Measurements from ENCODE around the gene FRMPD3.
"Not testable (repeated sequence)": the region's sequence is repeated elsewhere in the genome, so short reads cannot be mapped to it uniquely, and the experiment has no call there.

FRMPD3 gene

DNA sequence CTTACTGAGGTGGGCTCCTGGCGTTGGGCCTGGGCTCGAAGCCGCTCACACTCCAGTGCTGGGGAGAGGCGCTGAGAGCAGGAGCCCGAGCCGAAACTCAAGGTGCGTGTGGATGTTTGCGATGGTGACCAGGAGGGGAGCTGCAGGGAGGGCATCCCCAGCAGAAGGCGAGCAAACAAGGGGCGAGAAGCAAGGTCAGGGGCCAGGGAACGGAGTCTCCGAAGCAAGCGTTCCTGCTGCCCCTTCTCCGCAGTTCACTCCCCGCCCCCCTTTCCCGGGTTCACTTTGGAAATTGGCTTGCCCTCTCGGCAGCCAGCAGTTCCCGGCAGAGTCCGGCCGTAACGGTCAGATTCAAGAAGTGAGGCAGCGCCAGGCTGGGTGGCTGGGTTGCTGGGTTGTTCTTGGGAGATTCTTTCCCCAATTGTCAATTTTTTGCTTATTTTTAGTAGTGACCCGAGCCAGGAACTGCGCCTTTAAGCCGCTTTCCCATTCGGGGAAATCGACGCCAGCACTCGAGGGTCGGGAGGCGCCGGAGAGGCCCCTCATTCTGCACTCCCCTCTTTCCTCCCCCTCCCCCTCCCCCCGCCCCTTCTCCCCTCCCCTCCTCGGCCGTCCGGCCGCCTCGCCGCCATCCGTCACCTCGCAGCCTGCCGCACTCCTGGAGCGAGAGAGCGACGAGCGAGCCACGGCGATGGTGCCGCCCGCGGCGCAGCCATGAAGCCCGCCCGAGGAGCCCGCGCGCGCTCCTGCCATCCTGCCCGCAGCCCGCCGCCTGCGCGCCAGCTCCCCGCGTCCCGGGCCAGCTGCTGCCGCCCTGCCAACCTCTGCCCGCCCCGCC, at the start of gene FRMPD3:
FRMPD3 (plus strand) TSS at position 655 of the 838 bp plus-strand sequence. CDS start 76,937 bp downstream, outside the sequence.
- DNase-seq (ENCODE audit: low read depth in 2 of 2): no peak

DNA sequence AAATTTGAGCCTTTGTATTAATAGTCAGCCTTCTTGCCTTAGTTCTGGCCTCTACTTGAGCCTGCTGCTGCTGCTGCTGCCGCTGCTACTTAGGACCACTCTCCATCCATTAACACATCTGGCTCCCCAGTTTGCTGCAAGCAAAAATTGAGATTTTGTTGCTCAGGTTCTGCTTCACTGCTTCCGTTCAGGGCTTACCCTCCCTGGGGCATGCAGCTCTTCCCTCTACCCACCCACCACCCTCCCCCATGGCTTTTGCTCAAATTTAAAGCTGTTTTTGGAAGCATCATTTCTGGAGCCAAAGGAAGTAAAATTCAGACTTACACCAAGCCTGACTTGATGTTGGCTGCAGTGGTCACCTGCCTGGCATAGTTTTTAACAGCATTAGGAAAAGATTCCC, 28.9 kb upstream of the FRMPD3 start:
- DNase-seq (ENCODE audit: low read depth in 2 of 2): no peak

DNA sequence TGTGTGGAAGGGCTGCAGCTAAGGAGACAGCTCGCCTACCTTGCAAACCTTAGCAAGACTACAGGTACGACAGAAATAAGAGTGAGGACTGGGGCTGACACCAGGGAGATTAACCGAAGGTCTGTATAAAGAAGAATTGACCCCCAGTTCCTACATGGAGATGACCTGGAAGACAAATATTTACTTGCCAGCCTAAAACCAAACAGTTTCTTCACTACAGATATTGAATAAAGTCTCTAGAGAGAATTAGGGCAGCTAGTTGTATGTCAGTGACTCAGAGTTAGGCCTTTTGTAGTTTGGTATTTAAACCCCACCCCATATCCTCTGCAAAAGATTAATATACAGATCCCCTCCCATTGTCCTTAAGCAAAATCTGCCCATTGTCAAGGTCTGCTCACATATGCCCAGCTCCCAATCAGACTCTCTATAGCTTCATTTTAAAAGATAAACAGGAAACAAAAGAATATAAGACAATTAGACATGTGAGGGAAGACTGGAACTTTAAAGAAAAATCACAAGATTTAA, 28.1 kb upstream of the FRMPD3 start:
- DNase-seq (ENCODE audit: low read depth in 2 of 2): no peak

DNA sequence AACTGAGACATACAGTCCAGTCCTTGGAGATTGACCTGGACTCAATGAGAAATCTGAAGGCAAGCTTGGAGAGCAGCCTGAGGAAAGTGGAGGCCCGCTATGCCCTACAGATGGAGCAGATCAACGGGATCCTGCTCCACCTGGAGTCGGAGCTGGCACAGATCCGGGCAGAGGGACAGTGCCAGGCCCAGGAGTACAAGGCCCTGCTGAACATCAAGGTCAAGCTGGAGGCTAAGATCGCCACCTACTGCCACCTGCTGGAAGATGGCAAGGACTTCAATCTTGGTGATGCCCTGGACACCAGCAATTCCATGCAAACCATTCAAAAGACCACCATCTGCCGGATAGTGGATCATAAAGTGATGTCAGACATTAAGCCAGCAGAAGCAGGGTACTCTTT, 20.4 kb upstream of the FRMPD3 start:
- peak in 1 of 2 donors; percentile 25 for DNase-seq (ENCODE audit: low read depth in 2 of 2)

DNA sequence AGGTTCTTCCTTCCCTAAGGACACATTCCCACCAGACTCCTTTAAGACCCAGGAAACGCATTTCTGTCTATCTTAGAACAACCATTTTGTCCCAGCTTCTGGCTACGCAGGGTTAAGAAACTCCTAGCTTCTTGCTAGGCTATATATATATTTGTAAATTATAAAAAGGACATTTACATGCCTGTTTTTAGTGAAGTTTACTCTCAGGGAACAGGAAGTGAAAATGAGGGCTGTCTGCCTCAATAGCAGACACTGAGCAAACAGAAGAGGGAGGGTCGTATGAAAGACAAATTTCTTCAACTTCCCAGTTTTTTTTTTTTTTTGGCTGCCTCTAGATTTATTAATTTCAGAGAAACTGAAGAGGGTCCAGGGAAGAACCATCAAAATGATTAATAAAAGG, 9.3 kb upstream of the FRMPD3 start:
- DNase-seq (ENCODE audit: low read depth in 2 of 2): no peak

DNA sequence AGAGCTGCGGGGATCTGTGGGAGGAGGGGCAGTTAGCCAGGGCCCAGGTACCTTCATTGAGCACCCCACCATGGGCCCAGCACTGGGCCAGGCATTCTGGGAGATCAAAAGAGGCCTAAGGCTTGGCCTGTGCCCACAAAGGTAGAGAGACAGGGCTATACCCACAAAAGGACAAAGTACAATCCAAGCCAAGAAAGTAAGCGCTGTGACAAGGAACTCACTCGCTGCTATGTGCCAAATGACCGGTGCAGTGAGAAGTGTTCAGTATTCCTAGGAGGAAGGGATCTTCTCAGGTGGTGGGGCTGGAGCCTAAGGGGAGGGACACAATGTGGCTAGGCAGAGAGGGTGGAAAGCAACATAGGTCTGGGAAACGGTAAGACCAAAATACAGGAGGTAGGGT, 8.8 kb upstream of the FRMPD3 start:
- no peak for DNase-seq (ENCODE audit: low read depth in 2 of 2)

DNA sequence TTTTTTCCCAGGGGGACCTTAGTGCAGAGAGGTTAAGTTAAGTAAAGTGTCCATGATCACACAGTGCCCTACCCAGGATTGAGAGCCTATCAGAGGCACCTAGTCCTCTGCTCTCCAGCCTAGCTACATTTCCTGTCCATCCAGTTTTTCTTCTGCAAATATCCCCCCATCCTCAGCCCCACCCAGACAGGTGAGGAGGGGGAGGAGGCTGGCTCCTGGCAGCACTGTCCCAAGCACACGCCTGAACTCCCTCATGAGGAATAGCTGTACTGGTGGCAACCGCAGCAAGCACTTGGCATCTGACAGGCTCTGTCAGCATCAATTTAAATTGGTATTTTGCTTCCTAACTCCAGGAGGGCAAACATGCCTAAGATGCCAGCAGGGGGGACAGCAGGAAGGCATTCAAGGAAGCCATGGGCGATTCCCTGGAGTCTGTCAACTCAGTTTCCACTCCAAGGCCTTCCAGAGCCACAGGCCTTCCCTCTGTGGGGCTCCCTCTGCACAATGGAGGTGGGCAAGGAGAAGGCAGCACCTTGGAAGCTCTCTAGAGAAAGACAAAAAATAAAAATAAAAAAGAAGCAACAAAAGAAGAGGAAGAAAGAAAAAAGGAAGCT, 6.4 kb upstream of the FRMPD3 start:
- no peak for DNase-seq (ENCODE audit: low read depth in 2 of 2)

DNA sequence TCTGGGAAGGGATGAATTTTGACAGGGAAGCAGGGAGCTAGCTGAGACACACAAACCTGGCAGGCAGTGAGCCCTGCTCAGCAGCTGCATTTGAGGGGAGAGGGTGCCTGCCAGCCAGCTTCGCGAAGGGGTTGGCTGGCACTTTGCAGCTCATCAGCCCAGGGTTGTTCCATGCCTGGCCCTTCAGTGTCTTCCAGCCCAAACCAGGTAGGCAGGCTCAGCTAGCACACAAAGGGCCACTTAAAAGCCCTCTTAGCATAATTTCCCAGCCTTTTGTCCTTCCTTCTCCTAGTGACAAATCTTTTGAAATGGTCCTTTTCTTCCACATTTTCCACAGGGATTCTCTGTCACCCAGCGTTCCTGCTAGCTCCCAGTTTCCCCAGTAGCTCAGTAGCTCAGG, 4.3 kb upstream of the FRMPD3 start:
- DNase-seq (ENCODE audit: low read depth in 2 of 2): no peak

DNA sequence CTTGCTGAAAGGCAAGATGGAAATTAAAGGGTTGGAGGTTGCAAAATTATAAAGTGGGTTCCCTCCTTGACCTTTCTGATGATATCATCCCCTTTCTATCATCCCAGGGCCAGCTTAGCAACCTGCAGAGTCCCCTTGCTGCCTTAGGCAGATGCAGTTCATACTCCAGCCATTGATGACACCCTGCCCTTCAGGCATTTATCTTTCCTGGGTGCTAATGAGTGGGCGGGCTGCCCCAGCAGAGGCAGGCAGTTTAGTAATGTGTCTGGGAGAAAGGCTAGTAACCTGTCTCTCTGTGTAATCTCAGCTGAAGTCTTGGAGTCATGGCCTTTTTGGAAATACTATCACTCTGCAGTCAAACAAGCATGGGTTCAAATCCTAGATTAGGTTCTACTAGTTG, 3.8 kb upstream of the FRMPD3 start:
- DNase-seq (ENCODE audit: low read depth in 2 of 2): no peak

DNA sequence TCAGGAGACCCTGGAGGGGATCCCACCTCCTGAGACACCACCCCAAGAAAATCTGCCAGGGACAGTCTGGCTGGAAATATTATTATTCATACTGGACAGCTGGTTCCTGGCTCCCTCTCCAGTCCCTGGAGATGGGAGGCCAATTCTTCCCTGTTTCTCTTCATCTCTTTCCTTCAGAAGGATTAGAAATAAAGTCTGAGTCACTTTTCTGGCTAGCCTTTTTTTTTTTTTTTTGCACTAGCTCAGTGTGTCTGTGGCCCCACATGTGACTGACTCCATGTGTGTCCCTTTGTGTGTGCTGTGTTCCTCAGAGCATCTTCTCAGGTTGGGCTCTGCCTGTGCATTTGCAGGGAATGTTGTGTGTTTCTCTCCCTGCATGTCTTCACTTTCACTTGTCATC, 1.8 kb upstream of the FRMPD3 start:
- no peak for DNase-seq (ENCODE audit: low read depth in 2 of 2)

DNA sequence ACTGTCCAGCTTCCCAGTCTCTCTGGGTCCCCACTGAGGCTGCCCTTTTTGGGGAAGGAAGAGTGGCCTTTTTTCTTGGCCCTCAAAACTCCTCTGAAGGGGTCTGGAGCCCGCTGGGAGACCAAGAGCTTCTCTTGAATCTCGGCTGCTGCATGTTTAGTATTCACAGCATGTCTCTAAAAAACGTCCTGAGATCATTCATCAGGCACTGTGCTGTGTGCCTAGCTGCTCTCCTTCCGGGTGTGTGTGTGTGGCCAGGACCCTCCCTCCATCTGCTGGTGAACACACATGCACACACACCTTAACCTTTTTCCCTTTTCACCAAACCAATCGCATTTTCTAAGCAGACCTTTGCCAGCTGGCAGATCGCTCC, 841 bp upstream of the FRMPD3 start:
- no peak for DNase-seq (ENCODE audit: low read depth in 2 of 2)

DNA sequence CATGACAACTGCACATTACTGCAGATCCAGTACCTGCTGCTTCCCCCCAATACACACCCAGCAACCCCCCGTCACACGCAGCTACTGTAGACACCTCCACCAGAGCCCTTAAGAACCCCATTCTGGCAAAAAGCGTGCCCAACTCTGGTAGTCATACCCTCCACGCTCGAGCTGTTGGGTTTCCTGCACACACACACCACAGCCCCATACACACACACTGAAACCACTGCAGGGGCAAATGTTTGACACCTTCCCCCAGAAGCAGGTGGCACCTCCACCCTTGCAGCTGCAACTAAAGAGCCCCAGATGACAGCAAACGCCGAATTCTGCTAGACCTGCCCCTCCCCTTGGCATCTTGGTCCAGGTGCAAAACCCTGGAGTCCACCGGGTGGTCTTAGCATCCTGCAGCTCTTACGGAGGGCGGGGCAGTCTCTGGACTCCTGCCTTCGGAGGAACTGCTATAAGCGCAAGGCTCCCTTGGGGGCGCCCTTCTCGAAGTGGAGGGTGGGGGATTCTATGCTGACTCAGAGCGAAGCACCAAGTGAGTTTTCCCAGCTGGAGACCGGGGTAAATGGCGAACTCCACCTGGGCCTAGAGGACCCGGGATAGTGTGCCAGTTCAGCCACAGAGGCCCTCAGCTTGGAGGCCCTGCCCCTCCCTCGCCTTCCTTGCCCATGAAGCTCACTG, 1.5 kb downstream of the FRMPD3 start:
- DNase-seq (ENCODE audit: low read depth in 2 of 2): no peak

DNA sequence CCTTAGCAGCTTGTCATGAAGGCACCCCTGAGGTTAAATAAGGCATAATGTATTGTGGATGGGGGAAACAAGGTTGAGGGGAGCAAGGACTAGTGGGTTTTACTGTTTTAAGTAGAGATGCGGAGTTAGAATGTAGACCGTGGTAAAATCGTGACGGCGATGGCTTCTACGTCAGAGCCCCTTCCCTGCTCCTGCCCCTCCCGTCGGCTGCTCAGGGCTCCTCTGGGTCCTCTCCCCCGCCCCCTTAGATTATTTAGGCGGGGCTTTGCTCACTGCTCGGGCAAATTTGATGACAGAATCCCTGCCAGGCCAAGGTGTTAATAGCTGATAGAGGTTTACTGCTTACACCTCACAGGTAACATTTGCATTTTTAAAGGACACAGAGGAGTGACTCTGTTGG, 2.3 kb downstream of the FRMPD3 start:
- DNase-seq (ENCODE audit: low read depth in 2 of 2): no peak

DNA sequence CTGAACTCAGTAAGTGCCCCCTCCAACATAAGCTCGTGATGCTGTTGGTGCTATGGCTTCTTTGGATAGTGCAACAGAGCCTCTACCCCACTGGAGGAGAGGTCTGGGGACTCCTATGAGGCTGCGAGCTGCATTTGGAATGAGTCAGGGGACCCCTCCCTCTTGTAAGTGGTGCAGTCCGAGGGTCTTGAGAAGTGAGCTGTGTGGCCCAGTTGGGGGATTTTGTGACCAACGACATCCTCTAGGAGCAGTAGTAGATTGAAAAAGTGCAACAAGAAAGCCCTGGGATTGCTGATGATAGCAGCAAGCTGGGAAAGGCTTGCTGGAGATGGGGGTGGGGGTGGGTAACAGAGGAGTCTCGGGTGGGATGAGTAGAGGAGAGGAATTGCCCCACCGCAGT, 3.1 kb downstream of the FRMPD3 start:
- no peak for DNase-seq (ENCODE audit: low read depth in 2 of 2)

DNA sequence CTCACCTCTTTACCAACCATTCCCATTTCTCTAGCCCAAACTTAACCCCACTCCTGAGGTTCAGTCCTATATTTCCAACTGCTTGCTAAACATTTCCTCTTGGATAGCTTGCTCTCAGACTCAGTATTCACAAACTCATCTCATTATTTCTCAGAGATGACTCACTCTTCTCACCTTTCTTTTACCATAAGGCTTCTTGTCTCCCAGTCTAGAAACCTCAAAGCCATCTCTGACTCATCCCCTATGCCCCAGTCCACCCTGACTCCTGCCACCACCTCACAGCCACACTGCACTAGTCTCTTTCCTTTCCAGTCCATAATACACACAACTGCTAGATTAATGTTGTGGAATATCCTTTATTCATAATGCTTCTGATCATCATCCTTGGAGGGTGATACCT, 4.8 kb downstream of the FRMPD3 start:
- DNase-seq (ENCODE audit: low read depth in 2 of 2): peak; percentile 14 to 36

DNA sequence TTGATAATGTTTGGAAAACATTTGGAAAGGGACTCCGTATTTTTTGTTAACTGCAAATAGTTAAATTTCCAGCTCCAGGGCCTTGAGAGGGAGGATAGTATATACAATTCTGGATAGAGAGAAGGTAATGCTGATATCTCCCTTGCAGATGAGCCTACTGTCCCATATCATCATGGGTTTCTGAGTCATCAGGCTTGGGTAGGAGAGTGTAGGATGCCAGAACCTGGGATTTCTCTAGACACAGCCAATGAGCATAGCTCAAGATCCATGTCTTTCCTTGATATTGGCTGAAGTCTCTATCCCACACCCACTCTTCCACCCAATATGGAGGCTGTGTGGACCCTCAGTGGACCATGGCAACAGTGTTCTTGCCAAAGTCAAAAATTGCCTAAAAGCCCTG, 7.8 kb downstream of the FRMPD3 start:
- no peak for DNase-seq (ENCODE audit: low read depth in 2 of 2)

DNA sequence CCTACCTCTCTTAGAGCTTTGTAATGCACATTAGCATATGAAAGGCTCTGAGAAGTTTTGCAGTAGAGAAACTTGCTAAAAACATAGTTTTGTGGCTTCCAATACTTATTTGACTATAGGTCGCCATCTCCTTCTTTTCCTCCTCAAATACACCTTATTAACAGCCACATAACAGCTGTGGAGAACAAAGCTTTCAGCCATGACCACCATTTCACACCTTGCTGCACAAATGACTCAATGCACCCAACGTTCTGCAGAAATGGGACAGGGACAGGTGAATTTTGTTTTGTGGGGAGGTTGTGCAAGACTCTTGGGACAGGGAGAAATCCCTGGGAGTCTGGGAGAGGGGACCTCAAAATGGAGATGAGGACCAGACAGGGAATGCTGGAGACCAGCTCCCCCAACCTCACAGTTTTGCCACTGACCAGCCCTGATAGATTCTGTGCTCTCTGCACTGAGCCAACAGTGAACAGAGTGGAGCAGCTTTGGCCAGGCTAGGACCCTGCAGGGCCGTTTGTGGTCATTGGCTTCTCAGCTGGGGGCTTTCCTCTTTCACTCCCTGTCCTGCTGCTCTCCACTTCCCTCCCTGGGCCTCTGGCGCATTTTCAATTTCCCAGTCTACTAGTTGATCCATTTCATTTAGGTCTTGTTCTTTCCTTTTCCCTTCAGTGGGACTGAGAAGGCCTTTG, 16.6 kb downstream of the FRMPD3 start:
- DNase-seq (ENCODE audit: low read depth in 2 of 2): no peak

DNA sequence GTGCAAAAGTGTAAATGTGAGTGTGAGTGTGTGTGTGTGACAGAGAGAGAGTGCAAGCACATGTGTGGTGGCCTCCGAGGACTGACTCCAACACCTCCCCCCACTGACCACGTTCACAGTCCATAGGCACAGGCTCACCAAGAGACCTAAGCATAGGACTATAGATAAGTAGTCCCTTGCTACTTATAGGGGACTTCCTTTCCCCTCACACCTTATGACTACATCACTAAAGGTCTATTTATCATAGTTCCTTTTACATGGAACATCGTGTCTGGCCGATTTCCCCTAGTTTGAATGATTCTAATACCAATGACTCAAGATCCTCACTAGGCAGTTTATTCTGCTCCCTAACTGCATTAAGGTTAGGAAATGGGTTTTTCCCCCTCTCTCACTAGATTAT, 17.8 kb downstream of the FRMPD3 start:
- DNase-seq (ENCODE audit: low read depth in 2 of 2): no peak

DNA sequence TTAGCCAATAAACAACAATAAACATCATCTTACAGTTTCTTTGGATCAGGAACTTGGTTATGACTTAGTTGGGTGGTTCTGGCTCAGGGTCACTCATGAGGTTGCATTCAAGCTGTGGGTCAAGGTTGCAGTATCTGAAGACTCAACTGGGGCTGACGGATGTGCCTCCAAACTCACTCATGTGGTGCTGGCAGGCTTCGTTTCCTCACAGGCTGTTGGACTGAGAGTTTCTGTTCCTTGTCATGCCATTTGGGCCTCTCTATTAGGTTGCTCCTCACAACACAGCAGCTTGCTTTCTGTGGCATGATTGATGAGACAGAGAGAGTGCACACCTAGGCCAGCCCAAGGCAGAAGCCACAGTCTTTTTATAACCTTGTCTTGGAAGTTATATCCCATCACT, 20.7 kb downstream of the FRMPD3 start:
- no peak for DNase-seq (ENCODE audit: low read depth in 2 of 2)

DNA sequence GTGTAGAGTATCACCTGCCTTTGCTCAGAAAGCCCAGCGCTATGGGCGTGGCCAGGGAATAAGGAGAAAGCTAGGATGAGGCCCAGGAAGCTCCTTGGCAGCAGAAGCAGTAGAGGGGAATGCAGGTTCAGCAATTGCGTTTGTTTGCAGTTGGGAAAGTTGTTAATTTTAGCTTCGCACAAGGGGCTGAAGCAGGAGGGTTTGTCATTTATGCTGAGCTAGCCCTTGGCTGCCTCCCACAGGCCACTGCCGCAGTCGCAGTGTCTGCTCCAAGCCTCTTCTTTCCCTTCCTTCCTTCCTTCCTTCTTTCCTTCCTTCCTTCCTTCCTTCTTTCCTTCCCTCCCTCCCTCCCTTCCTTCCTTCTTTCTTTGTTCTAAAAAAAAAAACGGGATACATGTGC, 21.5 kb downstream of the FRMPD3 start:
- no peak for DNase-seq (ENCODE audit: low read depth in 2 of 2)

DNA sequence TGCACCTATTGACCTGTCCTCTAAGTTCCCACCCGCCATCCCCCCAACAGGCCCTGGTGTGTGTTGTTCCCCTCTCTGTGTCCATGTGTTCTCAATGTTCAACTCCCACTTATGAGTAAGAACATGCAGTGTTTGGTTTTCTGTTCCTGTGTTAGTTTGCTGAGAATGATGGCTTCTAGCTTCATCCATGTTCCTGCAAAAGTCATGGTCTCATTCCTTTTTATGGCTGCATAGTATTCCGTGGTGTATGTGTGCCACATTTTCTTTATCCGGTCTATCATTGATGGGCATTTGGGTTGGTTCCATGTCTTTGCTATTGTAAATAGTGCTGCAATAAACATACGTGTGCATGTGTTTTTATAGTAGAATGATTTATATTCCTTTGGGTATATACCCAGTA, 22.0 kb downstream of the FRMPD3 start:
- not testable (repeated sequence) for DNase-seq (ENCODE audit: low read depth in 2 of 2)

DNA sequence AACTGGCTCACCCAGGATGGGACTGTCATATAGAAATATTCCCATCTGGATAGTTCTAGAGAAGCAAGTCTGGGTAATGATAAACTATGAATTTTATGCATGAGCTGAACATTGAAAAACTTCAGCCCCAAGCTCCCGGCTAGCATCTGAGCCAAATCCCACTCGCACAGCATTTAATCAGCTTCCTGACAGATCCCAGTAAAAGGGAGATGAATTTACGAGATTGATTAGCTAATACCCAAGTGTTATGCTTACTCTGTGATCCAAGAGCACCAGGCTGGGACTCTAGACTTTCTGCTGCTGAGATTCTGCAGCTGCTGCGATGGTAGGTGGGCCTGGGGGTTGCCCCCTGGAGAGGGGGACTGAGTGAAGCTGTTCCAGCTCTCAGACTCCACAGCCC, 28.0 kb downstream of the FRMPD3 start:
- DNase-seq (ENCODE audit: low read depth in 2 of 2): no peak
